Measurements from ENCODE around the gene GIPR. TPM values are rescaled to one million over a fixed set of nuclear protein-coding genes. Genes with fewer than 3 reads are reported as not detected.
A peak's percentile ranks its signal among the peaks of the same experiment; 100 is the strongest.
"Not testable (repeated sequence)": the region's sequence is repeated elsewhere in the genome, so short reads cannot be mapped to it uniquely, and the experiment has no call there.

GIPR gene
- total RNA-seq, 1 donor from 2014 or later, result 0.18 TPM

DNA sequence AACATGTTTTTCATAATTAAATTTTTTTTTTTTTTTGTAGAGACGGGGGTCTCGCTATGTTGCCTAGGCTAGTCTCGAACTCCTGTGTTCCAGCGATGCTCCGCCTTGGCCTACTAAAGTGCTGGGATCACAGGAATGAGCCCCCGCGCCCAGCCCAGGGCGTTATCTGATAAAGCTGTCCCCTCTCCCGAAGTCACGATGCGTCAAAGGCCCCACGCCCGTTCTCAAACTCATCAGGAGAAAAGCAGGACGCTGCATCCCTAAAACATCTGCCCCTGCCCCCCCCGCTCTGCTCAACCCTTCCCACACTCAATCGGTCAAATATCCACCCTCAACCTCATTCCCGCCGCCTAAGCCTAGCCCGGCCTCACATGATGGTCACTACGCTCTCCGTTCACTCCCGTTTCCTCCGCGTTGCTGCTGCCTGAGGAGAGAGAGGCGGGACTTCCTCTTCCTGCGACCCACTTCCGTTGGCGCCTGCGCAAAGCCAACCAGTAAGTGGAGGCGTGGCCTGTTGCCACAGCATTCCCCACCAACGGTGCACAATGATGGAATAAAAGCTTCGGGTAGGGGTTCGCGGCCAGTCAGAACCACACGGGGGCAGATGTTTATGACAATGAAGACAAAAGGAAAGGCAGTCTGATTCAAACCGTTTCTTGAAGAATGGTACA is 23.6 kb downstream of the GIPR start, which contains the start of gene SNRPD2:
Gene SNRPD2 (minus strand): TSS at position 438 of the 671 bp plus-strand sequence. CDS start 65 bp downstream, at position 373.
- DNase-seq (ENCODE audit: low spot score), result peak; percentile 94
- peak; percentile 77 for ATAC-seq

DNA sequence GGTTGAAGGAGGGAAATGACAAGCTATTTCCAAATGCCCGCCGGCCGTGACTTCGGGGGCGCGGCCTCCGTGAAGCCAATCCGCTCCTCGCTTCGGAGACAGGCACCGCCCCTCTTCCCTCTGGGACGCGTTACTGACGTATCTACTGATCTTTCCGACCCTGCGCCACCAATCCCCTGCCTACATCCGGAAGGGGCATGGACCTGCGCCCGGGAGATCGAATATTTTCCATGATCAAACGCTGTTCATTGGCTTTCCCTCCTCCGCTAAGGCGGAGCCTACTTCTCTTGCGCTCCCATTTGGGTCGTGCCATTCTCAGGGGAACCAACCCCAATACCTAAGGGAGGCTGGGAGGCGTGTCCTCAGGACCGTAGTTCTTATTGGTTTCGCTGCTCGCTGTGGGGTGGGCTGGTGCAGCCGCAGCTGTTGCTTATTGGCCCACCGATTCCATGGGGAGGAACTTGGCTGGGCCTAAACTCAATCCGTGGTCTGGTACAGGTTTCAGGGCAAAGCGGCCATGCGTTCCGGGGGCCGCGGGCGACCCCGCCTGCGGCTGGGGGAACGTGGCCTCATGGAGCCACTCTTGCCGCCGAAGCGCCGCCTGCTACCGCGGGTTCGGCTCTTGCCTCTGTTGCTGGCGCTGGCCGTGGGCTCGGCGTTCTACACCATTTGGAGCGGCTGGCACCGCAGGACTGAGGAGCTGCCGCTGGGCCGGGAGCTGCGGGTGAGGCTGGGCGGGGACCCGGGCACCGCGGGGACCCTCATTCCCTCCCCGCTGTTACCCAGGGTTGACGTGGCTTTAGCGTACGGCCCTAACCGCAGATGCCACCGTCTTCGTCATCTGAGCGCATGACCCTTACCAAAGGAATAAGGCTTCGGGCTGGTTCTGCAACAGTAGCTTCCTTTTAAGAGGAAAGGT is 24.4 kb downstream of the GIPR start, which contains the start of gene QPCTL:
Gene QPCTL (plus strand): TSS at position 480 of the 919 bp plus-strand sequence. CDS start 38 bp downstream, at position 518.
- peak; percentile 99 for DNase-seq (ENCODE audit: low spot score)
- ATAC-seq, result peak; percentile 89

DNA sequence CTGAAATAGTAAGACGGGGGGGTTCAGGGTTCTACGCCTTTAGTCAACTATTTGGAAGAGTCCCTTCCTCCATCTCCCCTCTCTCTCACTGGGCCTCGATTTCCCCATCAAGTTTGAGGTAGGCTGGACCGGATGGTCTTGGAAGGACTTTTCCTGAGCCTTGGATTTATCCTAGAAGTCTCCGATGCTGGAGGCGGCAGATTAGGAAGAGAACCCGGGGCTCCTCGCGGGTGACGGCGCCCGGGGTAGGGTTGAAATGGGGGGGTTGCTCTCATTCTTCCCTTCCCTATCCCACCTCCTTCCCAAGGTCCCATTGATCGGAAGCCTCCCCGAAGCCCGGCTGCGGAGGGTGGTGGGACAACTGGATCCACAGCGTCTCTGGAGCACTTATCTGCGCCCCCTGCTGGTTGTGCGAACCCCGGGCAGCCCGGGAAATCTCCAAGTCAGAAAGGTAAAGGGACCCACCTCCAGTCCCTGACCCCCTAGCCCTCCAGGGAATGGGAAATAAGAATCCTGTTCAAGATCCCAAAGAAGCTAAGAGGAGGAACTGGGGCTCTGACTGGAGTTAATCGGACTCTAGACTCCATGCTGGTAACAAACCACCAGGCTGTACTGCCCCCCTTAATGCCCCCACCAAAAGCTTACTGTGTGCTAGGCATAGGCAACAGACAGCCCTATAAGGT is 25.2 kb downstream of the GIPR start:
- peak; percentile 47 for ATAC-seq

DNA sequence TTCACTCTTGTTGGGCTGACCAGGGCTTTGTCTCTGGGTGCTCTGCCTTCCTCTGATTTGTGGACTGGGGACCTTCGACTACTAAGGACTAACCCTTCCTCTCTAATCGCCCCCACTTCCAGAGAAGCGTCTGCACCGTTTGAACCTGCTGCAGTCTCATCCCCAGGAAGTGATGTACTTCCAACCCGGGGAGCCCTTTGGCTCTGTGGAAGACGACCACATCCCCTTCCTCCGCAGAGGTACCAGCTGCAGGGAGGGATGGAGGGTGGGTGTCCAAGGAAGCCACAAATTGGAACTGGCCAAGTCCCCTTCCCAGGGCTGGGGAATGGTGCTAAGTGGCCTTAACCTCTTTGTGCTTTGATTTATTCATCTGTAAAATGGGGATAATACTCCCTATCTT is 33.7 kb downstream of the GIPR start:
- DNase-seq (ENCODE audit: low spot score) (no peak), ATAC-seq (no peak)

More for the DNA sequence above, 25.2 kb downstream of the GIPR start:
- peak; percentile 80 for DNase-seq (ENCODE audit: low spot score)

DNA sequence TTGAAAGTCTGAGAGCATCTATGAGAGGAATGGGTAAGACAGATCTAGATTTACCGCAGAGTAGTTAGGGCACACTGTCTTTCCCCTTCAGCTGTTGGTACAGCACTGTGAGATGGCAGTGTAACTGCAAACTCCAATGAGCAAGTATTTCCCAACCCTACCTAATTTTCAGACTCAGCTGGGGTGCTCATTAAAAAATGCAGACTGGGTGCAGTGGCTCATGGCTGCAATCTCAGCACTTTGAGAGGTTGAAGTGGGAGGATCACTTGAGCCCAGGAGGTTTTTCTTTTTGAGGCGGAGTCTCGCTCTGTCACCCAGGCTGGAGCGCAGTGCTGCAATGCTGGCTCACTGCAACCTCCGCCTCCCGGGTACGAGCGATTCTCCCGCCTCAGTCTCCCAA is 37.1 kb downstream of the GIPR start:
- DNase-seq (ENCODE audit: low spot score) (no peak), ATAC-seq (no peak)

DNA sequence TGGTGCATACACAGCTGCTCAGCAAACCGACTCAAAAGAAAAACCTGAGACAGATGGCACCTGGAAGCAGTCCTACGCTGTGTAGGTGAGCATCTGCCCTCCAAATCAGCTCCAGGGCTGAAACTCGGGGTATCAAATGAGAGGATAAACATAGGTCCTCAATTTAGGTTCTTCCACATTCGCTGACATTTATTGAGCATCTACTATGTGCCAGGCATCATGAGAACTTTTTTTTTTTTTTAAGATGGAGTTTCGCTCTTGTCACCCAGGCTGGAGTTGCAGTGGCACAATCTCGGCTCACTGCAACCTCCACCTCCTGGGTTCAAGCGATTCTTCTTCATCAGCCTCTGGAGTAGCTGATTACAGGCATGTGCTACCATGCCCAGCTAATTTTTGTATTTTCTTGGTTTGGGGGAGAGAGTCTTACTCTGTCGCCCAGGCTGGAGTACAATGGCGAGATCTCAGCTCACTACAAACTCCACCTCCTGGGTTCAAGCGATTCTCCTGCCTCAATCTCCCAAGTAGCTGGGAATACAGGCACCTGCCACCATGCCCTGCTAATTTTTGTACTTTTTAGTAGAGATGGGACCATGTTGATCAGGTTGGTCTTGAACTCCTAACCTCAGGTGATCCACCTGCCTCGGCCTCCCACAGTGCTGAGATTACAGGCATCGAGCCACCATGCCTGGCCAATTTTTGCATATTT is 37.8 kb downstream of the GIPR start:
- DNase-seq (ENCODE audit: low spot score) (no peak), ATAC-seq (no peak)

DNA sequence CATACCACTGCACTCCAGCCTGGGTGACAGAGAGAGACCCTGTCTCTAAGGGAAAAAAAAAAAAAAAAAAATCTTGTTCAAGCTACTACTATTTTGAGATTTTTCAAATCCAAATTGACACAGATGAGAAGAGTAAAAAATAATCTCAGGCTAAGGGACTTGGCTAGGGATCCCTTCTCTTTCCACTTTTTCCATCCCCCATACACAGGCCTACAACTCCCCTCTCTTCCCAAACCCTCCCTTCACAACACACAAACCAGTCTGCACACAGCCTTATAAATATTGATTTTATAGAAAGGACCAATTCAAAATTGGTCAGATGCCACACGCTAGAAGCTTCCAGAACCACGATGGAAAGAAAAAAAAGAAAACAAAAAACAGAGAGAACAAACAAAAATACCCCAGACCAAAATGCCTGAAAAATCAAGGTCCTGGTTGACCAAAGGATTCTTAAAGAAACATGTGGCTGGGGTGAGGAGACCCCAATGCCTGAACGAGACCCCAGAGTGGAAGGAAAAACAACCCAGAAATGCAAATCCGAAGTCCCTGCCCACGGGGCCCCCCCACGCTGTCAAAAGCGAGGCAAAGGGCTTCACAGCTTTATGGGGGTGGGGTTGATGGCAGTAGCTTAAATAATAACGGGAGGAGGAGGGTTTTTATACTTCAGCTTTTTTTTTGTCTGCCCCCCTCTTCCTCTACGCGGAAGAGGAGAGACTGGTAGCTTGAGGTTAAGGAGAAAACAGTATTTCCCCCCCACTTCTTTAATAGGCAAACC is 42.5 kb downstream of the GIPR start:
- DNase-seq (ENCODE audit: low spot score) (no peak), ATAC-seq (no peak)

DNA sequence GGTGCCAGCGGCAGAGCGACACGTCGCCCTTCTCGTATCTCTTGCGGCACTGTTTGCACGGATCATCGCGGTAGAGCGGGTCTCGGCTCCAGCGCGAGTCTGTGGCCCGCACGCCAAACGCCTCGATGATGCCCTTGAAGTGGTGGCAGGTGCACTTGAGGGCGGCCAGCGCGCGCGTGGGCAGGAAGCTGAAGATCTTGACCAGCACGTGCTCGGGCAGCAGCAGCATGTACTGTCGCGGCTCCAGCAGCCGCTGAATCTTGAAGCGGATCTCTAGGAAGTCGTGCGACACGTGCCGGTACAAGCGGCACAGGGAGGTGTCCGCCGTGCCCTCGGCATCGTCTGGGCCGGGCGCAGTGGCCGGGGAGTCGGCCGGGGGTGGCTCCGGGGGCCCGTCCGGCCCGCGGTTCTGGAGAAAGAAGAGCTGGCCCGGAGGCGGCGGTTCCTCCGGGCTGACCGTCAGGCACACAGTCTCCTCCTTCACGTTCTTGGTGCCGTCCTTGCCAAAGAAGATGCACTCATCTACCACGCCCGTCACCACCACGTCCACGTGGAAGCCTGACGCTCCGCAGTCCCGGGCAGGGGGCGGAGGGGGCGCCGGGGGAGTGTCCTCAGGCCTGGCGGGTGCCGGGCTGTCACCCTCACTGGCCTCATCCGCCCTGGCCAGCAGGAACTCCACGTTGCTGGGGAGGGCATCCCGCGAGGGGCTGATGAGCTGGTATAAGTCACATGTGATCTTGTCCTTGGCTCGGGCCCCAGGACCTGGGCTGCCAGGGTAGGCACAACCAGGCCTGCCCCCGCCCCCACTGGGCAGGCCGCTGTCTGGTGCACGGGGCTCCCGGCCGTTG is 44.1 kb downstream of the GIPR start:
- ATAC-seq (no peak), DNase-seq (ENCODE audit: low spot score) (no peak)

DNA sequence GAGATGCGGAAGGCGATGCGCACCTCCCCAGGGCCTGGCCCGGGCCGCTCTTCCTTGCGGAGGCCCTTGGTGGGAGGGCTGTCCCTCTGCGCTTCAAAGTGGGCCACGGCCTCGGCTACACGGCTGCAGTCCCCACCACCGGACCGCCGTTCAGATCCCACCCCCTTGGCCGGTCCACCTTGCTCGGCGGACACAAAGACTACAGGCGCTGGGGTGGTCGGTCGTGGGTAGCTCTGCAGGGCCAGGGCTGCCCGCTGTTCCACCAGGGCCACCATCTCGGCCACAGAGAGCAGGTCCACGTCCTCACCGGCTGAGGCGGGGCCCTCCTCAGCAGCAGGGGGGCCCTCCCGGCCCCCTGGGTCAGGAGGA is 44.7 kb downstream of the GIPR start:
- DNase-seq (ENCODE audit: low spot score) (no peak), ATAC-seq (no peak)

DNA sequence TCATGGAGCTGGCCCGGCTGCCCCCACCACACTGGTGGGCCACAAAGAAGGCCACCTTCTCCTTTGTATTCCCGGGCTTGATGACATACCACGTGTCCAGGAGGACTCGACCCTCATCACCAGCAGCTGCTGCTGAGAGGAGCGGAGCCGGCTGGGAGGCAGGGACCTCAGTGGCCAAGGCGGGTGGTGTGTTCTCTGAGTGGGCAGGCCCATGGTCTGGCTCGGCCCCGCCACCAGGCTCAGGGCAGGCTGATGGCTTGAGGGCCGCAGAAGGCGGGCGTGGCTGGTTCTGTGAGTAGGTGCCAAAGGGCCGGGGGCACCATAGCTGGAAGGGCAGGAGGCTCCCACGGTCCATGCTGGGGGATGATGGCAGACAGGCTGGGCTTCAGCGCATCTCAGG is 45.1 kb downstream of the GIPR start:
- no peak for DNase-seq (ENCODE audit: low spot score)
- no peak for ATAC-seq

DNA sequence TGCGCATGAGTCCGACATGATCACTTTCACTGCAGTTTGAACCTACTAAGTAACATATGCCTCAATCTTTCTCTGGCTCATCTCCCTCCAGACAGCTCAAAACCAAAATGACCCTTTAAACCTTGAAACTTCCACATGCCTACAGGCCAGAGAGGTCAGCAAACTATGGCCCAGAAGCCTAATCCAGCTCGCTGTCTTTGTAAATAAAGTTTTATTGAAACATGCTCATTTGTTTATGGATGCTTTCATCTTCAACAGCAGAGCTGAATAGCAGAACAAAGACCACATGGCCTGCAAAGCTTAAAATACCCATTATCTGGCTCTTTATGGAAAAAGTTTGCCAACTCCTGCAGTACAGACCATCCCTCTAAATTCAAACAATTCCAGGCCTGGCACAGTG is 47.1 kb downstream of the GIPR start:
- no peak for DNase-seq (ENCODE audit: low spot score)
- ATAC-seq, result no peak

DNA sequence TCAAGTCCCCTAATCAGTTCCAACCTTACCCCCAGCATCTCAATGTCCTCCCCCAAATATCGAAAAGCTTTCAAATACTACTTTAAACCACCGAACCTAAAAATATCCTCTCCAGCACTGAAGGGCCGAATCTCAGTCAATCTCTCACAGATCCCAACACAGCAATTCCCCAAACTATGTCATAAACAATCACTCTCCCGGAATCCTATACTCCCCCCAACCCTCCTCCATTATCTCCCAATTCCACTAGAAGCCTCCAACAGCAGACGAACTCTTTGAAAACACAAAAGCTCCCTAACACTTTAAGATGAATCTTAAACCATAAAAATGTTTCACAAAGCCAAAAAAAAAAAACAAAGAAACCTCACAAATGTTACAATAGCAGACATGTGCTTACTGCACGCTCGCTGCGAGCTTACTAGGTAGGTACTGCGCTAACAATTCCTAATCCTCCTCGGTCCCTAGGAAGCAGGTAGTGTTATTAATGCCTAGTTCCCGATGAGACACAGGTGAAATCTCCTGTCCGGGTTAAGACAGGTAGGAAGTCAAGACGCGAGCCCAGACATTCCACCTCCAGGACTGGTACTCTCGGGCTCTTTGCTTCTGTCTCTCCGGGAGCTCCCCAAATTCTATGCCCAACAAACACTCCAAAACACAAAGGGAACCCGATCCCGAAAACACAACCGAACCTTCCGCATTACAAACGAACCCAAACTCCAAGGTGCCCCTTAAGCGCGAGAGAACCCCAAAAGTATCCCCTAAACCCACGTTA is 48.5 kb downstream of the GIPR start:
- DNase-seq (ENCODE audit: low spot score), result no peak
- ATAC-seq, result no peak

DNA sequence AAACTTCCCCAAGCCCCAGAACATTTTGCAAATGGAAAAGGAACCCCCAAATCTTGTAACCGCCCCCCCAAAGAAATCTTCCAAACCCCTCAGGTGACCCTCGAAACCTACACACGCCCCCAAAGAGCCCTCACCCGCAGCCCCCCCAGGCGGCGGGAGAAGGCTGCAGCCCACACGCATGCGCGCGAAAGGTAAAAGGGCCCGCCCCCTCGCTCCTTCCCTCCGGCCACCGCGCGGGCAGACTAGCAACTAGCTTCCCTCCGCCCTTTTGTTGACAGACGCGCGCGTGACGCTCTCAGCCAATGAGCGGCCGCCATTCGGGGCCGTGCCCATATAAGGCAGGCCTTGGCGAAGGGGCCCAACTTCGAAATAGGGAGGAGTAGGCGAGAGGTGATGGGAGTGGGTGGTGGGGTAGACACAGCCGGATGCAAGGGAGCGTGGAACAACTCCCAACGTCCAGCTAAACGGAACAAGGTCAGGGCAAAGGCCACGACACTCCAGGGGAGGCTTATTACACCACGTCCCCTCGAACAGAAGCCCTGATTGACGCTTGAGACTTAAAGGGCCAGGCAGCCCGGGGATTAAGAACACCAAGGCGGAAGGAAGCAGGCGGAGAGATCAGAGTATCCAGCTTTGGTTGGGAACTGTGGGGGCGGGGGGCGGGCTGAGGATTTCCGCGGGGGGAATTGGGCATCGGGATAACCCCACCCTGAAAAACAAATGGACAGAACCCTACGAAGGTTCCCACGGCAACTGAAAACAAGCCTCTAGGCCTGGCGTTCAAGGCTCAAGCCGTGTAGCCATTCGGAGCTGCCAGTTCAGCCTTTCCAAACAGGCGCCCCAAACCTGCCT is 49.3 kb downstream of the GIPR start:
- DNase-seq (ENCODE audit: low spot score) (peak; percentile 100), ATAC-seq (peak; percentile 89)

DNA sequence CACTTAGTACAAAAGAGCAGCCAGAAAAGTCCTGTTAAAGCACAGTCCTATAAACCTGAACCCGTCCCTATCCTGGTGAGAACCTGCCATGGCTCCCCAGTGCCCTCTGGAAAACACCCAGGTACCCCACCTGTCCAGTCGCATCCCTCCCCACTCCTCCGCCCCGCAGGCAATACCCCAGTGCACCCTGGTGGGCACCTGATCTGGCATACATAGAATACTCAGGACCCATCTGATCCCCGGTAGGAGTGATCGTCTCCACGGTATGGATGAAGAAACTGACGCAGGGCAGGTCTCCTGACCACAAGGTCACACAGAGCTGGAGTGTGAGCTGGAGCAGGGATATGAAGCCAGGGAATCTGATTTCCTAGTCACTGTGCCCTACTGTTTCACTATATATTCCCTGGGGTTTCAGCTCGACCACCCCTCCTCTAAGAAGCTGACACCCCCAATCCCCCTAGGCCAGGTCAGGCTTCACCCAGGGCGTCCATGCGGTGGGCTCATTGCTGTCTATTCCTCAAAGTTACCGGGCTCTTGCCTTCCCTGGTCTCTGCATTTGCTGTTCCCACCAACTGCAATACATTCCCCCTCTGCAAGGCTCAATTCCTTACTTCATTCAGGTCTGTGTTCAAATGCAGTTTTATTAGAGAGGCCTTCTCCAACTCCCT is 50.1 kb downstream of the GIPR start:
- DNase-seq (ENCODE audit: low spot score) (peak; percentile 52), ATAC-seq (no peak)

DNA sequence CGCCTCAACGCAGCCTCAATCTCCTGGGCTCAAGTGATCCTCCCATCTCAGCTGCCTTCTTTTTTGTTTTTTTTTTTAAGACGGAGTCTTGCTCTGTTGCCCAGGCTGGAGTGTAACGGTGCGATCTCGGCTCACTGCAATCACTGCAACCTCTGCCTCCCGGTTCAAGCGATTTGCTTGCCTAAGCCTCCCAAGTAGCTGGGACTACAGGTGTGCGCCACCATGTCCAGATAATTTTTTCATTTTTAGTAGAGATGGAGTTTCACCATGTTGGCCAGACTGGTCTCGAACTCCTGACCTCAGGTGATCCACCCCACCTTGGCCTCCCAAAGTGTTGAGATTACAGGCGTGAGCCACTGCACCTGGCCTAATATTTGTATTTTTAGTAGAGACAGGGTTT is 52.0 kb downstream of the GIPR start:
- ATAC-seq; DNase-seq (ENCODE audit: low spot score): not testable (repeated sequence)

DNA sequence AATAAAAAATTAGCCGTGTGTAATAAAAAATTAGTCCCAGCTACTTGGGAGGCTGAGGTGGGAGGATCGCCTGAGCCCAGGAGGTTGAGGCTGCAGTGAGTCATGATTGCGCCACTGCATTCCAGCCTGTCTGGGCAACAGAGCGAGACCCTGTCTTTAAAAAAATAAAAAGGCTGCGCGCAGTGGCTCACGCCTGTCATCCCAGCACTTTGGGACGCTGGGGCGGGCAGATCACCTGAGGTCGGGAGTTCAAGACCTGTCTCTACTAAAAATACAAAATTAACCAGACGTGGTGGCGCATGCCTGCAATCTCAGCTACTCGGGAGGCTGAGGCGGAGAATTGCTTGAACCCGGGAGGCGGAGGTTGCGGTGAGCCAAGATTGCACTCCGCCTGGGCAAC is 60.7 kb downstream of the GIPR start:
- not testable (repeated sequence) for DNase-seq (ENCODE audit: low spot score); ATAC-seq

DNA sequence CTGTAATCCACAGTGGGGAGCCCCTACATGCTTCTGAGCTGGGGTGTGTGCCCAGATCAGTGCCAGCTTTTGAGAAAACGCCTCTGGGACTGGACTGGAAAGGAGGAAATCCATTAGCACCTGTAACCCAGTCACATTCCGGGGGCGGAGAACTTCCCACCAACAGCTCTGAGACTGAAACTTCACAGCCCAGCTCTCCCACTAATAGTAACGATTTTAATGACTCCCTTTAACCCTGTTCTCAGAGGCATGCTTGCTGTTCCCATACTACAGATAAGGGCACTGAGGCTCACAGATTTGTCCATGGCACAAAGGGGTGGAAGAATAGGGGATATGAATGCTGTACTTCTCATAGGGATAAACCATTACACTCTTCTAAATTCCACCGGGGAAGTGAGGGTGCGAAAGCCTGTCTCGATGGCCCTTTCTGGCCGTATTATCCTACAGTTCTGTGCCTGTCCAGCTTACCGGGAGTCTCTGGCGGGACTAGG is 61.8 kb downstream of the GIPR start:
- DNase-seq (ENCODE audit: low spot score) (no peak), ATAC-seq (no peak)
